ENCODE results near the gene ARHGEF12. TPM values are rescaled to one million over a fixed set of nuclear protein-coding genes. Genes with fewer than 3 reads are reported as not detected.

The ARHGEF12 gene
- polyA plus RNA-seq, 3 donors, result 0.25 to 0.87 (median 0.27) TPM

GRCh38 chr11:120525261-120526171 lies 189.3 kb downstream of the ARHGEF12 start:
- no peak overlapping the region for H3K9ac ChIP-seq (ENCODE audit: insufficient read depth, low read length, poor library complexity, severe bottlenecking)
- no peak overlapping the region for H3K4me3 Mint-ChIP-seq
- peaks cover 8 to 30% (median 17%) of the 10 kb centered on the region in 3 donors for H3K27me3 Mint-ChIP-seq (ENCODE audit: low read depth in 3 of 3)
- no peak overlapping the region for H3K27ac ChIP-seq (ENCODE audit: low read depth in 1 of 2, low read length in 2 of 2)
- H4K20me1 ChIP-seq (ENCODE audit: insufficient read depth, low read length), result no peaks in the 10 kb centered on the region
- H3K36me3 ChIP-seq (replicated peaks in 1 of 2; ENCODE audit: control insufficient read depth in 1 of 2, insufficient read depth in 2 of 2, low read length in 2 of 2), result no peaks in the 10 kb centered on the region
- H2AFZ ChIP-seq (ENCODE audit: insufficient read depth, low read depth, low read length, poor library complexity, severe bottlenecking), result no peak overlapping the region
- H3K9me3 Mint-ChIP-seq, result peaks cover 0 to 2% (median 0%) of the 10 kb centered on the region in 7 donors
- peaks cover 0 to 6% of the 10 kb centered on the region in 2 donors for H3K27me3 ChIP-seq (ENCODE audit: control insufficient read depth in 2 of 2, insufficient read depth in 2 of 2, low read length in 2 of 2)
- no peak overlapping the region for H3K27ac Mint-ChIP-seq
- whole genome bisulfite sequencing (ENCODE audit: insufficient coverage), result 69% methylated on average over 7 of the region's 16 CpGs
- no peak overlapping the region for H3K4me3 ChIP-seq (replicated peaks in 1 of 3; ENCODE audit: low read depth in 2 of 3, low read length in 3 of 3)
- intact Hi-C loops (cut with micrococcal nuclease), result no loop called here
- DNase-seq, result no peak
- H3K4me2 ChIP-seq (replicated peaks; ENCODE audit: extremely low read depth, low read length, poor library complexity, severe bottlenecking), result no peak overlapping the region
- no peaks in the 10 kb centered on the region for H3K9me3 ChIP-seq (replicated peaks in 1 of 2; ENCODE audit: control insufficient read depth in 1 of 2, insufficient read depth in 1 of 2, low read length in 2 of 2)
- no peaks in the 10 kb centered on the region for H3K36me3 Mint-ChIP-seq
- H3K4me1 Mint-ChIP-seq, result no peaks in the 10 kb centered on the region
- H3K79me2 ChIP-seq (ENCODE audit: insufficient read depth, low read length), result no peaks in the 10 kb centered on the region
- H3K4me1 ChIP-seq (ENCODE audit: control insufficient read depth in 1 of 2, insufficient read depth in 2 of 2, low read length in 2 of 2), result no peaks in the 10 kb centered on the region
- no peak for TF ChIP-seq CTCF (IDR thresholded peaks at IDR 0.05)

- Mint-ChIP-seq H3K4me3 (no peak overlapping the region), H3K27me3 (ENCODE audit: low read depth in 3 of 3) (peaks cover 8 to 35% (median 18%) of the 10 kb centered on the region in 3 donors), H3K4me1 (no peaks in the 10 kb centered on the region), H3K9me3 (peaks cover 0 to 2% (median 0%) of the 10 kb centered on the region in 7 donors), H3K27ac (no peak overlapping the region), H3K36me3 (no peaks in the 10 kb centered on the region)
- intact Hi-C loops (cut with micrococcal nuclease), result no loop called here
- H3K79me2 ChIP-seq (ENCODE audit: insufficient read depth, low read length), result no peaks in the 10 kb centered on the region
- H3K4me3 ChIP-seq (replicated peaks in 1 of 3; ENCODE audit: low read depth in 2 of 3, low read length in 3 of 3), result no peak overlapping the region
- H3K36me3 ChIP-seq (replicated peaks in 1 of 2; ENCODE audit: control insufficient read depth in 1 of 2, insufficient read depth in 2 of 2, low read length in 2 of 2), result no peaks in the 10 kb centered on the region
- H3K9ac ChIP-seq (ENCODE audit: insufficient read depth, low read length, poor library complexity, severe bottlenecking), result no peak overlapping the region
- H2AFZ ChIP-seq (ENCODE audit: insufficient read depth, low read depth, low read length, poor library complexity, severe bottlenecking), result no peak overlapping the region
- no peak for DNase-seq
- H3K27me3 ChIP-seq (ENCODE audit: control insufficient read depth in 2 of 2, insufficient read depth in 2 of 2, low read length in 2 of 2), result peaks cover 0 to 6% of the 10 kb centered on the region in 2 donors
- WGBS (ENCODE audit: insufficient coverage), result 98% methylated on average over 7 of the region's 10 CpGs
- no peak overlapping the region for H3K4me2 ChIP-seq (replicated peaks; ENCODE audit: extremely low read depth, low read length, poor library complexity, severe bottlenecking)
- H4K20me1 ChIP-seq (ENCODE audit: insufficient read depth, low read length), result no peaks in the 10 kb centered on the region
- H3K27ac ChIP-seq (ENCODE audit: low read depth in 1 of 2, low read length in 2 of 2), result no peak overlapping the region
- H3K9me3 ChIP-seq (replicated peaks in 1 of 2; ENCODE audit: control insufficient read depth in 1 of 2, insufficient read depth in 1 of 2, low read length in 2 of 2), result no peaks in the 10 kb centered on the region
- no peak for TF ChIP-seq CTCF (IDR thresholded peaks at IDR 0.05)
- H3K4me1 ChIP-seq (ENCODE audit: control insufficient read depth in 1 of 2, insufficient read depth in 2 of 2, low read length in 2 of 2), result no peaks in the 10 kb centered on the region
Observed at GRCh38 chr11:120526241-120526640, 190.0 kb downstream of the ARHGEF12 start.
